SW 1271 (cell line): Measurements from ENCODE around the gene WAC.
A peak's percentile ranks its signal among the peaks of the same experiment; 100 is the strongest.
"Not testable (repeated sequence)": the region's sequence is repeated elsewhere in the genome, so short reads cannot be mapped to it uniquely, and the experiment has no call there.

Experiments
- DNase-seq, 2 experiments: peaks; one replicate each; lab custom pipeline; 2025; lab: John Stamatoyannopoulos, UW

Gene WAC

GRCh38 chr10:28609636-28610035 is 76.7 kb downstream of the WAC start:
- not testable (repeated sequence) for DNase-seq

GRCh38 chr10:28612877-28613276 is 80.0 kb downstream of the WAC start:
- DNase-seq: no peak

GRCh38 chr10:28616514-28616913 is 83.6 kb downstream of the WAC start:
- no peak for DNase-seq

- no peak for DNase-seq
Observed at GRCh38 chr10:28619455-28619854, 86.5 kb downstream of the WAC start.

GRCh38 chr10:28620251-28620650 is 87.3 kb downstream of the WAC start:
- no peak for DNase-seq

- no peak for DNase-seq
Observed at GRCh38 chr10:28623483-28623882, 90.6 kb downstream of the WAC start.

- no peak for DNase-seq
Observed at GRCh38 chr10:28624351-28624750, 91.4 kb downstream of the WAC start.

GRCh38 chr10:28627102-28627501 is 94.2 kb downstream of the WAC start:
- no peak for DNase-seq

GRCh38 chr10:28628184-28628893 is 95.4 kb downstream of the WAC start:
- DNase-seq: peak; percentile 63 to 73

GRCh38 chr10:28631896-28632583 is 99.1 kb downstream of the WAC start:
- no peak for DNase-seq

GRCh38 chr10:28632584-28632945 is 99.6 kb downstream of the WAC start:
- no peak for DNase-seq

GRCh38 chr10:28633750-28634149 is 100.8 kb downstream of the WAC start:
- DNase-seq: no peak

GRCh38 chr10:28637346-28637745 is 104.4 kb downstream of the WAC start:
- DNase-seq: no peak

GRCh38 chr10:28638392-28638791 is 105.5 kb downstream of the WAC start:
- DNase-seq: no peak

- DNase-seq: no peak
Observed at GRCh38 chr10:28640551-28640950, 107.6 kb downstream of the WAC start.

GRCh38 chr10:28644647-28645046 is 111.7 kb downstream of the WAC start:
- DNase-seq: no peak

GRCh38 chr10:28652106-28652505 is 119.2 kb downstream of the WAC start:
- no peak for DNase-seq

- DNase-seq: no peak
Observed at GRCh38 chr10:28652703-28653102, 119.8 kb downstream of the WAC start.

- DNase-seq: not testable (repeated sequence)
Observed at GRCh38 chr10:28658824-28659223, 125.9 kb downstream of the WAC start.

- peak in 1 of 2 experiments; percentile 31 for DNase-seq
Observed at GRCh38 chr10:28661035-28661434, 128.1 kb downstream of the WAC start.

- peak; percentile 47 to 86 for DNase-seq
Observed at GRCh38 chr10:28663576-28664368, 130.9 kb downstream of the WAC start.

GRCh38 chr10:28664369-28664740 is 131.4 kb downstream of the WAC start:
- DNase-seq: no peak
